ENCODE results near the gene PDIA6.

DNA sequence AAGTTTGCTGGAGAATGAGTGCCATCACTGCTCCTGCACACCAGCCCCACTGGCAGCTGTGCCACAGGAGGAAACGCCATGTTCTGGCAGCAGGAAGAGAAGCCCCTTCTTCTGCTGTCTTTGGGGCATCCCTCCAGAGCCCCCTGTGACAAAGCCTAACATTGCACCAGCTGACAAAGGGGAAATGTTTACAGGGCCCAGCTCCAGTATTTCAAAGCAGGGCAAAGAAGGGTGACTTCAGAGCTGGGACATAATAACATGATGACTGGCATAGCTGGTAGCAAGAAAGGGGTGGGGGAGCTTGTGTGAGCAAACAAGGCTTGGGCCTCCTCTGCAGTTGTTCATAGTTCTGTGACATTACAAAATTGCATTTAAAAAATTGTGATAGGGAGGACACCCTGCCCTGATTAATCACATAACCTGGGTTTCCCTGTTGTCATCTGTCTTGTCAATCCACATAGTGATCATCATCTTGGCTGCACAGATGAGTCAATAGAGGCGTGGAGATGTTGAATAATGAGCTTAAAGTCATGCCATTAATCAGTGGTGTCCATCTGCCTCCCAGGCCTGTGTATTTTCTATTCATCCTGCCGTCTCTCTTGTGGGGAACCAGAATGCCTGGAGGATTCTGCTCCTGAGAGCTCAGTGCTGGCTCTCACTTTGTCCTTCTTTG is 29.1 kb upstream of the PDIA6 start:
- TF ChIP-seq CTCF (IDR thresholded peaks at IDR 0.05) (no peak), POLR2A (IDR thresholded peaks at IDR 0.05) (no peak)
